Common myeloid progenitor, CD34-positive (primary cell): ENCODE data around the gene PTPRM.
"Not testable (repeated sequence)": the region's sequence is repeated elsewhere in the genome, so short reads cannot be mapped to it uniquely, and the experiment has no call there.

Experiments
- CTCF ChIA-PET: fragments of 350-600 bp; sonication (Branson Sonifier 250); formaldehyde crosslinking; loops from one replicate; lab custom pipeline; 2021; ENCODE audit warnings: antibody characterized with exemption; lab: Charles Lee
- POLR2A ChIA-PET: fragments of 350-600 bp; sonication (Branson Sonifier 250); formaldehyde crosslinking; loops from one replicate; lab custom pipeline; 2021; ENCODE audit warnings: antibody characterized with exemption; lab: Charles Lee
- DNase-seq, 3 donors: peaks; one replicate each; pipeline versions ENCODE4 v3.0.0 to v3.0.0-alpha.2; 2013
- H3K27ac ChIP-seq, 2 experiments: 1 replicate in 1 of 2; 2 replicates in 1 of 2; pipeline ENCODE4 v1.7.0; 2013; ENCODE audit warnings: inconsistent platforms in 2 of 2, low read length in 2 of 2, mild to moderate bottlenecking in 2 of 2, low read depth in 1 of 2, moderate library complexity in 1 of 2; ENCODE audit not compliant: severe bottlenecking in 2 of 2, insufficient read depth in 1 of 2, poor library complexity in 1 of 2
- H3K27me3 ChIP-seq, 5 experiments: replicated peaks in 2 of 5; 1 replicate in 3 of 5; 2 replicates in 2 of 5; pipeline versions ENCODE4 v1.6.1 to v1.7.0; 2013; ENCODE audit warnings: low read length in 4 of 5, mild to moderate bottlenecking in 2 of 5, moderate library complexity in 2 of 5, inconsistent platforms in 1 of 5; ENCODE audit not compliant: insufficient read depth in 5 of 5, control insufficient read depth in 4 of 5
- H3K36me3 ChIP-seq, 4 experiments: 1 replicate in 2 of 4; 2 replicates in 2 of 4; pipeline versions ENCODE4 v1.6.1 to v1.7.0; 2013; ENCODE audit warnings: low read length in 3 of 4, control low read depth in 1 of 4, mild to moderate bottlenecking in 1 of 4; ENCODE audit not compliant: control insufficient read depth in 4 of 4, insufficient read depth in 4 of 4
- H3K4me1 ChIP-seq, 4 experiments: 1 replicate in 3 of 4; 2 replicates in 1 of 4; pipeline versions ENCODE4 v1.6.1 to v1.7.1; 2013; ENCODE audit warnings: low read length in 3 of 4, mild to moderate bottlenecking in 3 of 4, control low read depth in 1 of 4, inconsistent platforms in 1 of 4, moderate library complexity in 1 of 4; ENCODE audit not compliant: control insufficient read depth in 4 of 4, insufficient read depth in 4 of 4; ENCODE audit errors: control extremely low read depth in 1 of 4
- H3K4me3 ChIP-seq, 7 experiments: 1 replicate in 4 of 7; 2 replicates in 3 of 7; pipeline versions ENCODE4 v1.5.1 to v1.7.0; 2013; ENCODE audit warnings: mild to moderate bottlenecking in 7 of 7, low read length in 6 of 7, moderate library complexity in 6 of 7, inconsistent platforms in 2 of 7, low read depth in 2 of 7, control low read depth in 1 of 7; ENCODE audit not compliant: insufficient read depth in 4 of 7, control insufficient read depth in 1 of 7; ENCODE audit errors: extremely low read depth in 1 of 7
- H3K9me3 ChIP-seq, 5 experiments: 1 replicate in 4 of 5; 2 replicates in 1 of 5; pipeline versions ENCODE4 v1.6.1 to v1.7.1; 2013; ENCODE audit warnings: low read length in 4 of 5, mild to moderate bottlenecking in 2 of 5, inconsistent platforms in 1 of 5, low read depth in 1 of 5, moderate library complexity in 1 of 5; ENCODE audit not compliant: control insufficient read depth in 4 of 5, insufficient read depth in 2 of 5; ENCODE audit errors: control extremely low read depth in 1 of 5
- WGBS: methylation state at CpG from one replicate; pipeline ENCODE4 v1.1.5; 2013; ENCODE audit not compliant: insufficient coverage; 5-methylcytosine and 5-hydroxymethylcytosine counted together

PTPRM gene

GRCh38 chr18:7735626-7736175 lies 168.6 kb downstream of the PTPRM start:
- Histone ChIP-seq H3K36me3 (no peaks in the 10 kb centered on the region), H3K27me3 (no peaks in the 10 kb centered on the region), H3K9me3 (peaks cover 0 to 3% (median 0%) of the 10 kb centered on the region in 5 experiments), H3K4me3 (no peak overlapping the region), H3K27ac (no peak overlapping the region), H3K4me1 (no peaks in the 10 kb centered on the region)
- no CpG with 5 or more reads among the region's 2 CpGs for WGBS
- CTCF ChIA-PET: interaction anchor here (0.6 kb wide), 1 partner anchor 35 kb away, joined by 3 read pairs; no protein-coding TSS in a partner anchor
- POLR2A ChIA-PET: no interaction called here
- no peak for DNase-seq

- H3K4me3 ChIP-seq, H3K9me3 ChIP-seq, H3K27ac ChIP-seq, POLR2A ChIA-PET, H3K36me3 ChIP-seq, H3K4me1 ChIP-seq, H3K27me3 ChIP-seq, CTCF ChIA-PET, DNase-seq: not testable (repeated sequence)
- WGBS: 100% methylated on average over 2 of the region's 6 CpGs
Measured at GRCh38 chr18:7736526-7736925, 169.4 kb downstream of the PTPRM start.

- CTCF ChIA-PET: no interaction called here
- no peak overlapping the region for H3K4me3 ChIP-seq
- POLR2A ChIA-PET: no interaction called here
- no peaks in the 10 kb centered on the region for H3K36me3 ChIP-seq
- no peaks in the 10 kb centered on the region for H3K27me3 ChIP-seq
- no peaks in the 10 kb centered on the region for H3K4me1 ChIP-seq
- H3K27ac ChIP-seq: no peak overlapping the region
- peaks cover 0 to 3% (median 0%) of the 10 kb centered on the region in 5 experiments for H3K9me3 ChIP-seq
- 100% methylated on average over 2 of the region's 2 CpGs for WGBS
- no peak for DNase-seq
Measured at GRCh38 chr18:7737550-7737949, 170.4 kb downstream of the PTPRM start.

GRCh38 chr18:7740821-7741220 lies 173.7 kb downstream of the PTPRM start:
- Histone ChIP-seq H3K4me3 (no peak overlapping the region), H3K9me3 (peaks cover 0 to 7% (median 3%) of the 10 kb centered on the region in 5 experiments), H3K36me3 (no peaks in the 10 kb centered on the region), H3K27ac (no peak overlapping the region), H3K4me1 (no peaks in the 10 kb centered on the region), H3K27me3 (no peaks in the 10 kb centered on the region)
- POLR2A ChIA-PET: no interaction called here
- no peak for DNase-seq
- WGBS: 44% methylated on average over 2 of the region's 3 CpGs
- CTCF ChIA-PET: no interaction called here

- Histone ChIP-seq H3K27me3 (no peaks in the 10 kb centered on the region), H3K4me1 (no peaks in the 10 kb centered on the region), H3K9me3 (peaks cover 0 to 9% (median 3%) of the 10 kb centered on the region in 5 experiments), H3K36me3 (no peaks in the 10 kb centered on the region), H3K27ac (no peak overlapping the region), H3K4me3 (no peak overlapping the region)
- no peak for DNase-seq
- POLR2A ChIA-PET: no interaction called here
- CTCF ChIA-PET: interaction anchor here (0.8 kb wide), 1 partner anchor 466 kb away, joined by 3 read pairs; no protein-coding TSS in a partner anchor
Measured at GRCh38 chr18:7741640-7742039, 174.5 kb downstream of the PTPRM start.

GRCh38 chr18:7742224-7742623 lies 175.1 kb downstream of the PTPRM start:
- Histone ChIP-seq H3K9me3 (peaks cover 0 to 9% (median 3%) of the 10 kb centered on the region in 5 experiments), H3K36me3 (no peaks in the 10 kb centered on the region), H3K27ac (no peak overlapping the region), H3K4me3 (no peak overlapping the region), H3K27me3 (no peaks in the 10 kb centered on the region), H3K4me1 (no peaks in the 10 kb centered on the region)
- DNase-seq: no peak
- WGBS: 100% methylated on average over 1 of the region's 2 CpGs
- POLR2A ChIA-PET: no interaction called here
- CTCF ChIA-PET: no interaction called here

DNA sequence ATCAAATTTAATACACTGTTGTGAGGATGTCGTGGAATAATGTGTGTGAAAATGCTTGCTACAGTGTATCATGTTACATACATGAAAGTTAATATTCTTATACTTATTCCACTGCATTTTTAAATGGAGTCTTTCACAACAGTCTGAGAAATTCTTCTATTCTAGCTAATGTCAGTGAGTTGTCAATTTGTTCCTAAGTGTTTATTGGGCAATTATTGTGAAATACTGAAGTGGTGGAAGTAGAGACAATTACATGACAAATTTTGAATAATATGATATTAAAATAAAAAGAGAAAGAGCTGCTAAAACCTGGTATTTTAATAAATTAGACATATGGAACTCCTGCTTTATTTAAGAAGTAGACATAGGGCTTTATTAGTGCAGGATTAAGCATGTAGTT lies 176.1 kb downstream of the PTPRM start:
- Histone ChIP-seq H3K27ac (no peak overlapping the region), H3K9me3 (peaks cover 0 to 9% (median 3%) of the 10 kb centered on the region in 5 experiments), H3K4me3 (no peak overlapping the region), H3K27me3 (no peaks in the 10 kb centered on the region), H3K36me3 (no peaks in the 10 kb centered on the region), H3K4me1 (peaks cover 0 to 5% (median 4%) of the 10 kb centered on the region in 4 experiments)
- whole genome bisulfite sequencing: no CpG with 5 or more reads among the region's 1 CpG
- DNase-seq: no peak
- CTCF ChIA-PET: no interaction called here
- POLR2A ChIA-PET: no interaction called here
